GM12874 (cell line): Measurements from ENCODE around the gene PRR12.
A peak's percentile ranks its signal among the peaks of the same experiment; 100 is the strongest.

ENCODE experiments used
- CTCF ChIP-seq: IDR thresholded peaks from 2 replicates; pipeline ENCODE4 v1.5.1; 2011; ENCODE audit warnings: low read depth, mild to moderate bottlenecking, control low read depth, low read length, moderate library complexity; ENCODE audit not compliant: insufficient read depth

The PRR12 gene

GRCh38 chr19:49565261-49565660 lies 25.7 kb upstream of the PRR12 start:
- TF ChIP-seq CTCF: no peak

DNA sequence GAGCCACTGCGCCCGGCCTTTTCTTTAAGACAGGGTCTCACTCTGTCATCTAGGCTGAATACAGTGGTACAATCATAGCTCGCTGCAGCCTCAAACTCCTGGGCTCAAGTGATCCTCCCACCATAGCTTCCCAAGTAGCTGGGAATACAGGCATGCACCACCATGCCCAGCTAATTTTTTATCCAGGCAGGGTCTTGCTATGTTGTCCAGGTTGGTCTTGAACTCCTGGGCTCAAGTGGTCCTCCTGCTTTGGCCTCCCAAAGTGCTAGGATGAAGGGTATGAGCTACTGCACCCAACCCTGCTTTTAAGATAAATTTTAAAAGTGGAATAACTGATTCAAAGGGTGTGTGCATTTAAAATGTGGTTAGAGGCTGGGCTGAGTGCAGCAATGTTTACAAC lies 24.7 kb upstream of the PRR12 start:
- no peak for TF ChIP-seq CTCF

- no peak for TF ChIP-seq CTCF
Measured at GRCh38 chr19:49567861-49568441, 23.0 kb upstream of the PRR12 start.

GRCh38 chr19:49570138-49570856 lies 20.7 kb upstream of the PRR12 start:
- TF ChIP-seq CTCF: peak; percentile 92

- TF ChIP-seq CTCF: no peak
Measured at GRCh38 chr19:49570997-49571676, 19.8 kb upstream of the PRR12 start.

DNA sequence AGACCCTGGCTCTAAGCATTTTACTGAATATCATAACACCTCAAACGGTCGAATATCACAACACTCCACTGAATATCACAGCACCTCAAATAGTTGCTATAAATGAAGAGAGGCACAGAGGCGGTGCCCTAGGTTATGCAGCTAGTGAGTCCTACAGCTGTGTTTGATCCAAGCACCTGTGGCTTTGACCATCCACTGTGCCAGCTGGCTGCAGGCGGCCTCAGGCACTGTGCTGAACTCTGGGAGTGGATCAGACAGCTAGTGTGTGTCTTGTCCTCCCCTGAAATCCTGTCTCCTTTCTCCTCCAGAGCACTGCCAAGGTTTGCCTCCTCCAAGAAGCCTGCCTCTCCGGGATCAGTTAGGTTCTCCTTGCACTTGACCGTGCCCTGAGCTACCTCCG lies 18.0 kb upstream of the PRR12 start:
- no peak for TF ChIP-seq CTCF

GRCh38 chr19:49573425-49573824 lies 17.6 kb upstream of the PRR12 start:
- no peak for TF ChIP-seq CTCF
